Stimulated activated naive CD8-positive, alpha-beta T cell treated with anti-CD3 and anti-CD28 coated beads, Interleukin-15, Interleukin-2, amounts not matched to agents 100 U/mL and 50 U/mL, for 24 hours (primary cell): ENCODE results near the gene AOX1.
"Not testable (repeated sequence)": the region's sequence is repeated elsewhere in the genome, so short reads cannot be mapped to it uniquely, and the experiment has no call there.

Experiments used
- ATAC-seq: fragments of 150-1000 bp; cut with Tn5 transposase; one replicate; pipeline ENCODE4 v1.10.0; 2021
- DNase-seq: peaks from one replicate; pipeline ENCODE4 v3.0.0; 2021

The AOX1 gene

GRCh38 chr2:200585730-200586643 lies at the start of gene AOX1:
Gene AOX1, plus strand, starts transcription at chr2:200586014. Its CDS starts 95 bp downstream, at chr2:200586109.
- peak; percentile 23 for ATAC-seq
- peak; percentile 22 for DNase-seq

- no peak for DNase-seq
- peak; percentile 61 for ATAC-seq
These were observed 47.7 kb upstream of the AOX1 start for GRCh38 chr2:200538139-200538538.

GRCh38 chr2:200540793-200541192 lies 45.0 kb upstream of the AOX1 start:
- DNase-seq: no peak

GRCh38 chr2:200566596-200566995 lies 19.2 kb upstream of the AOX1 start:
- ATAC-seq: not testable (repeated sequence)

More at GRCh38 chr2:200540793-200541192, 45.0 kb upstream of the AOX1 start:
- ATAC-seq: no peak

GRCh38 chr2:200567932-200568331 lies 17.9 kb upstream of the AOX1 start:
- DNase-seq (no peak), ATAC-seq (no peak)

More at GRCh38 chr2:200566596-200566995, 19.2 kb upstream of the AOX1 start:
- not testable (repeated sequence) for DNase-seq

GRCh38 chr2:200575957-200576356 lies 9.9 kb upstream of the AOX1 start:
- ATAC-seq (no peak), DNase-seq (no peak)

GRCh38 chr2:200577027-200577426 lies 8.8 kb upstream of the AOX1 start:
- ATAC-seq (no peak), DNase-seq (no peak)

GRCh38 chr2:200578778-200579177 lies 7.0 kb upstream of the AOX1 start:
- ATAC-seq (peak; percentile 57), DNase-seq (no peak)

GRCh38 chr2:200584639-200585038 lies 1.2 kb upstream of the AOX1 start:
- DNase-seq: no peak
- ATAC-seq: no peak

- ATAC-seq (no peak), DNase-seq (no peak)
These were observed 479 bp upstream of the AOX1 start for GRCh38 chr2:200585340-200585729.

GRCh38 chr2:200586644-200586975 lies 796 bp downstream of the AOX1 start:
- no peak for ATAC-seq
- no peak for DNase-seq

GRCh38 chr2:200587007-200587616 lies 1.3 kb downstream of the AOX1 start:
- DNase-seq (no peak), ATAC-seq (no peak)

- DNase-seq (no peak), ATAC-seq (no peak)
These were observed 2.4 kb downstream of the AOX1 start for GRCh38 chr2:200588076-200588678.

GRCh38 chr2:200590090-200590489 lies 4.3 kb downstream of the AOX1 start:
- ATAC-seq (no peak), DNase-seq (no peak)

- ATAC-seq (no peak), DNase-seq (no peak)
These were observed 5.5 kb downstream of the AOX1 start for GRCh38 chr2:200591308-200591707.

- DNase-seq (no peak), ATAC-seq (no peak)
These were observed 6.7 kb downstream of the AOX1 start for GRCh38 chr2:200592406-200593075.

- DNase-seq (no peak), ATAC-seq (no peak)
These were observed 8.1 kb downstream of the AOX1 start for GRCh38 chr2:200593905-200594304.

- no peak for ATAC-seq
- no peak for DNase-seq
These were observed 10.1 kb downstream of the AOX1 start for GRCh38 chr2:200595913-200596312.

- DNase-seq (no peak), ATAC-seq (no peak)
These were observed 11.2 kb downstream of the AOX1 start for GRCh38 chr2:200596774-200597570.

GRCh38 chr2:200599206-200599605 lies 13.4 kb downstream of the AOX1 start:
- DNase-seq: no peak
- no peak for ATAC-seq

- ATAC-seq (no peak), DNase-seq (no peak)
These were observed 14.9 kb downstream of the AOX1 start for GRCh38 chr2:200600549-200601225.
